Suprapubic skin (tissue), 3 donors: ENCODE results near the gene LRMDA.

Source experiments
- POLR2AphosphoS5 ChIP-seq, 3 donors: sonication (generic); formaldehyde crosslinking; IDR thresholded peaks; one replicate each; pipeline ENCODE4 v1.6.1; 2017; ENCODE audit warnings: antibody characterized with exemption in 3 of 3
- TF ChIP-seq, protein P1 (sequence below), 2 donors: fragments of 200-600 bp in 1 of 2; fragments of 450-650 bp in 1 of 2; sonication (generic) in 1 of 2; IDR thresholded peaks; one replicate each; pipeline ENCODE4 v1.5.1; 2016 to 2019; ENCODE audit warnings: antibody characterized with exemption in 2 of 2, mild to moderate bottlenecking in 1 of 2, moderate library complexity in 1 of 2

DNA sequence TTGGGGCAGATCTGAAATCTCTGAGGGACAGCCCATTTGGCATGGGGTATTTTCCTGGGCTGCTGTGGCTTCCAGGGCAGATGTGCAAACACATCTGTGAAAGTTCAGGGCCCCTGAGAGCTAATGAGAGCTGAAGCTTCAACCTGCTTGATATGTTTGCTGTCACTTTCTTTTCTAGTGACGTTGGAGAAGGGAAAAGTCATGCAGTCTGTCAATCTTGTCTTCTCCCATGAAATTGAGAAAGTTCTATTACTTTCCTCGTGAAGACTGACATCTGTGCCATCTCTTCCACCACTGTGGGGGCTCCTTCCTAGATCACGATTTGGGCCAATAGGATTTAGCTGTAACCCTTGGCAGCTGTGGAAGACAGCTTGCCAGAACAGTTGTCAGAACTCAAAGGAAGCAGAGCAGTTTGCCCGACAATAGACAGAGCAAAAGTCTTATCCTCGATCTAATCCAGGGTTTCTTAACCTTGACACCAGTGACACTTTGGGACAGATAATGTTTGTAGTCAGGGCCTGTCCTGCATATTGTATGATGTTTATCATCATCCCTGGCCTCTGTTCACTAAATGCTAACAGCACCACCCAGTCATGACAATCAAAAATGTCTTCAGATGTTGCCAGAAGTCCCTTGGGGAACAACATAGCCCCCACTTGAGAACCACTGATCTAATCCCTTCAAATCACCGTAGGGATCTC lies 586.5 kb downstream of the LRMDA start:
- TF ChIP-seq, protein P1, sequence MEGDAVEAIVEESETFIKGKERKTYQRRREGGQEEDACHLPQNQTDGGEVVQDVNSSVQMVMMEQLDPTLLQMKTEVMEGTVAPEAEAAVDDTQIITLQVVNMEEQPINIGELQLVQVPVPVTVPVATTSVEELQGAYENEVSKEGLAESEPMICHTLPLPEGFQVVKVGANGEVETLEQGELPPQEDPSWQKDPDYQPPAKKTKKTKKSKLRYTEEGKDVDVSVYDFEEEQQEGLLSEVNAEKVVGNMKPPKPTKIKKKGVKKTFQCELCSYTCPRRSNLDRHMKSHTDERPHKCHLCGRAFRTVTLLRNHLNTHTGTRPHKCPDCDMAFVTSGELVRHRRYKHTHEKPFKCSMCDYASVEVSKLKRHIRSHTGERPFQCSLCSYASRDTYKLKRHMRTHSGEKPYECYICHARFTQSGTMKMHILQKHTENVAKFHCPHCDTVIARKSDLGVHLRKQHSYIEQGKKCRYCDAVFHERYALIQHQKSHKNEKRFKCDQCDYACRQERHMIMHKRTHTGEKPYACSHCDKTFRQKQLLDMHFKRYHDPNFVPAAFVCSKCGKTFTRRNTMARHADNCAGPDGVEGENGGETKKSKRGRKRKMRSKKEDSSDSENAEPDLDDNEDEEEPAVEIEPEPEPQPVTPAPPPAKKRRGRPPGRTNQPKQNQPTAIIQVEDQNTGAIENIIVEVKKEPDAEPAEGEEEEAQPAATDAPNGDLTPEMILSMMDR (IDR thresholded peaks at IDR 0.05) = no peak
- no peak for TF ChIP-seq POLR2AphosphoS5 (IDR thresholded peaks at IDR 0.05)
